ENCODE data around the gene KRTAP19-1.

Gene KRTAP19-1

GRCh38 chr21:30491963-30492428, 11.8 kb upstream of the KRTAP19-1 start, which contains the start of gene KRTAP19-3:
Gene KRTAP19-3 (minus strand): TSS chr21:30492013. CDS start chr21:30491957, 56 bp downstream.
- Histone ChIP-seq H3K36me3 (ENCODE audit: low read length) (no peaks in the 10 kb centered on the region), H3K79me2 (ENCODE audit: insufficient read depth, low read length) (no peaks in the 10 kb centered on the region), H4K20me1 (ENCODE audit: low read depth, low read length) (no peaks in the 10 kb centered on the region), H3K9ac (ENCODE audit: low read length) (no peak within 1 kb of the TSS), H3K4me2 (ENCODE audit: low read depth, low read length, poor library complexity, severe bottlenecking) (no peak within 1 kb of the TSS), H3K9me3 (ENCODE audit: insufficient read depth, low read length) (peaks cover 3% of the 10 kb centered on the region; the same call in 1 of the 2 replicates), H2AFZ (ENCODE audit: low read depth, low read length, severe bottlenecking) (no peak within 1 kb of the TSS), H3K27ac (ENCODE audit: low read depth, low read length) (no peak within 1 kb of the TSS), H3K9me2 (replicated peaks; ENCODE audit: insufficient read depth, low read length) (no peaks in the 10 kb centered on the region), H3K27me3 (ENCODE audit: low read length) (no peaks in the 10 kb centered on the region), H3F3A (ENCODE audit: insufficient read depth) (no peaks in the 10 kb centered on the region), H3K4me3 (ENCODE audit: insufficient read depth, low read length, poor library complexity, severe bottlenecking) (no peak within 1 kb of the TSS)
- no peak for TF ChIP-seq EZH2phosphoT487 (conservative IDR thresholded peaks at IDR 0.05; ENCODE audit: low read length)
- TF ChIP-seq CTCF (IDR thresholded peaks at IDR 0.05; ENCODE audit: insufficient read depth, low read length, poor library complexity, severe bottlenecking), result no peak

- Histone ChIP-seq H3K36me3 (ENCODE audit: low read length) (no peaks in the 10 kb centered on the region), H3F3A (ENCODE audit: insufficient read depth) (no peaks in the 10 kb centered on the region), H3K4me3 (ENCODE audit: insufficient read depth, low read length, poor library complexity, severe bottlenecking) (no peak within 1 kb of the TSS), H4K20me1 (ENCODE audit: low read depth, low read length) (no peaks in the 10 kb centered on the region), H3K27ac (ENCODE audit: low read depth, low read length) (no peak within 1 kb of the TSS), H3K4me2 (ENCODE audit: low read depth, low read length, poor library complexity, severe bottlenecking) (no peak within 1 kb of the TSS), H3K27me3 (ENCODE audit: low read length) (no peaks in the 10 kb centered on the region), H3K9me2 (replicated peaks; ENCODE audit: insufficient read depth, low read length) (no peaks in the 10 kb centered on the region), H2AFZ (ENCODE audit: low read depth, low read length, severe bottlenecking) (no peak within 1 kb of the TSS), H3K9ac (ENCODE audit: low read length) (no peak within 1 kb of the TSS), H3K79me2 (ENCODE audit: insufficient read depth, low read length) (no peaks in the 10 kb centered on the region), H3K9me3 (ENCODE audit: insufficient read depth, low read length) (peaks cover 3% of the 10 kb centered on the region; the same call in 1 of the 2 replicates)
- TF ChIP-seq CTCF (IDR thresholded peaks at IDR 0.05; ENCODE audit: insufficient read depth, low read length, poor library complexity, severe bottlenecking), result no peak
- no peak for TF ChIP-seq EZH2phosphoT487 (conservative IDR thresholded peaks at IDR 0.05; ENCODE audit: low read length)
These were observed 7.2 kb upstream of the KRTAP19-1 start, which contains the start of gene KRTAP19-2 for GRCh38 chr21:30487336-30487735. Gene KRTAP19-2 (minus strand): TSS chr21:30487436. CDS start chr21:30487348, 88 bp downstream.

DNA sequence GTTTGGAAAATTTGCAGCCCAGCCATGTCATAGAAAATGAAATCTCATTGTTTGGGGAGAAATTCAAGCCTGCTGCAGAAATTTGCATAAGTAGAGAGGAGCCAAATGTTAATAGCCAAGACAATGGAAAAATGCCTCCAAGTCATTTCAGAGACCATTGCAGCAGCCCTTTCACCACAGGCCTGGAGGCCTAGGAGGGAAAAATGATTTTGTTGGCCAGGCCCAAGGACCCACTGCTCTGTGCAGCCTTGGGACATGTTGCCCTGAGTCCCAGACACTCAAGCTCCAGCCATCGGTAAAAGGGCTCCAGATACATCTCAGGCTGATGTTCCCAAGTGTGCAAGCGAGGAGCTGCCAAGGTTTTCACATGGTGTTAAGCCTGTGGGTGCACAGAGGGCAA, 6.0 kb upstream of the KRTAP19-1 start:
- H4K20me1 ChIP-seq (ENCODE audit: low read depth, low read length), result no peaks in the 10 kb centered on the region
- no peaks in the 10 kb centered on the region for H3F3A ChIP-seq (ENCODE audit: insufficient read depth)
- H3K4me2 ChIP-seq (ENCODE audit: low read depth, low read length, poor library complexity, severe bottlenecking), result no peak overlapping the region
- TF ChIP-seq EZH2phosphoT487 (conservative IDR thresholded peaks at IDR 0.05; ENCODE audit: low read length), result no peak
- no peak for TF ChIP-seq CTCF (IDR thresholded peaks at IDR 0.05; ENCODE audit: insufficient read depth, low read length, poor library complexity, severe bottlenecking)
- H2AFZ ChIP-seq (ENCODE audit: low read depth, low read length, severe bottlenecking), result no peak overlapping the region
- H3K79me2 ChIP-seq (ENCODE audit: insufficient read depth, low read length), result no peaks in the 10 kb centered on the region
- peaks cover 3% of the 10 kb centered on the region; the same call in 1 of the 2 replicates for H3K9me3 ChIP-seq (ENCODE audit: insufficient read depth, low read length)
- no peaks in the 10 kb centered on the region for H3K27me3 ChIP-seq (ENCODE audit: low read length)
- no peak overlapping the region for H3K27ac ChIP-seq (ENCODE audit: low read depth, low read length)
- H3K9me2 ChIP-seq (replicated peaks; ENCODE audit: insufficient read depth, low read length), result no peaks in the 10 kb centered on the region
- no peak overlapping the region for H3K9ac ChIP-seq (ENCODE audit: low read length)
- no peaks in the 10 kb centered on the region for H3K36me3 ChIP-seq (ENCODE audit: low read length)
- H3K4me3 ChIP-seq (ENCODE audit: insufficient read depth, low read length, poor library complexity, severe bottlenecking), result no peak overlapping the region

All from SU-DHL-6 (cell line).